ENCODE measurements around the gene ABHD17C. TPM values are rescaled to one million over a fixed set of nuclear protein-coding genes. Genes with fewer than 3 reads are reported as not detected.

Gene ABHD17C
- total RNA-seq, 1 donor from 2014 or later = 9.3 TPM

DNA sequence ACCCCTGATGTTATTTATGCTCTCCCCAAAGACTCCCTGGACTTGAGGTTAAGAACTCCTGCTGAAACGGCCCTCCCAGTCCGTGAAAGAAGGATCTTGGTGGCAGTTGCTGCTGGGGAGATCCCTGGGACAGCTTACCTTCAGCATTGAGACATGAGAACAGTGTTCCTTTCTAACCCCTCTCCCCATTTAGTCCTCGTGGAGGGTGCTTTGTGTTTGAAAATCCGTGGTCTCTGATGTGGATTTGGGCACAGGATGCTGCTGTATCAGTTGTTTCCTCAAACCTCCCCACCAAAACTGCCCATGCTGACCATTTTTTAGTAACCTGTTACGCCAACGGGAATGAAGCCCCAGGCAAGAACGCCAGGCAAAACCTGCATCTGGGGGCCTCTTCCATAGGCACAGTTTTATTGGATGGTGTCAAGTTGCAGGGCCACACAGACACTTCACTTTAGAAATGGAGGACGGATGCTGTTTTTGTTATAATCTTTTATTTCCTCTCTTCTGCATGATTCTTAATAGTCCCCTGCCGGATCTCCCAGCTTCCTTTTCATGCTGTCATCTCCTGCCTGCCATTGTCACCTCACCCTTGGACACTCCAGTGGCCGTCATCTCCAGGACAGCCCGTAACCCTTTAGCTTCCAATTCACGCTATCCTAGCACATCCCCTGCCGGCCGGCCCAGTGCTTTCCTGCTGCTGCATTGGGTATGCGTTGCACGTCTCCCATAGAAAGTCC is 52.4 kb downstream of the ABHD17C start:
- peak overlapping the region; percentile 33 for H3K4me2 ChIP-seq
- H3K36me3 Mint-ChIP-seq = peaks cover 11% of the 10 kb centered on the region
- H3K79me2 ChIP-seq (ENCODE audit: low read depth) = no peaks in the 10 kb centered on the region
- H3F3A ChIP-seq (ENCODE audit: low read depth) = peaks cover 9% of the 10 kb centered on the region
- no peak overlapping the region for H2AFZ ChIP-seq (replicated peaks)
- peaks cover 7% of the 10 kb centered on the region for H3K9me3 Mint-ChIP-seq
- peaks cover 32% of the 10 kb centered on the region for H3K4me1 ChIP-seq
- peak overlapping the region; percentile 65 for H3K4me3 Mint-ChIP-seq
- TF ChIP-seq CTCF (IDR thresholded peaks at IDR 0.05) (peak; percentile 35), EZH2 (IDR thresholded peaks at IDR 0.05) (no peak)
- H3K9ac ChIP-seq = no peak overlapping the region
- no peak overlapping the region for H3K27ac ChIP-seq
- H3K27me3 ChIP-seq = no peaks in the 10 kb centered on the region
- H3K36me3 ChIP-seq = no peaks in the 10 kb centered on the region
- H3K9me3 ChIP-seq (ENCODE audit: low read depth) = no peaks in the 10 kb centered on the region
- peaks cover 4% of the 10 kb centered on the region for H4K20me1 ChIP-seq (ENCODE audit: low read depth)
- H3K4me3 ChIP-seq = no peak overlapping the region
- H3K27ac Mint-ChIP-seq = peak overlapping the region; percentile 21
- peak; percentile 37 for DNase-seq (ENCODE audit: low spot score)
- H3K4me1 Mint-ChIP-seq = peaks cover 49% of the 10 kb centered on the region
- H3K27me3 Mint-ChIP-seq (ENCODE audit: insufficient read depth, low read depth) = peaks cover 2% of the 10 kb centered on the region

DNA sequence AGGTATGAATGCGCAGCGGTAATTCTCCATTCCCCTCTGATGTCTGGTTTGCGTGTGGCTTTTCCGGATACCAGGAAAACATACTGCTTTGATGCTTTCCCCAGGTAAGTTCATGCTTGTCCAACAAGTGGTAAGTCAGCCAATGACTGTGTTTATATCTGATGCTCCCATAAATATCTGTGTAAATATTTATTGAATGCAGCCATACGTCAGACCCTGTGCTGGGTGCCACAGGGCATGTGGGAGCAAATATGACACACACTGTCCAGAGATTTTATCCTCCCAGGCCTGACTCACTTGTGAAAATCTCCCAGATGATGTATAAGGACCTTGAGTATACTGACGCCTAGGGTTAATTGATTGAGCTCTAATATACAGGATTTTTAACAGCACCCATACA is 54.5 kb downstream of the ABHD17C start:
- peaks cover 4% of the 10 kb centered on the region for H4K20me1 ChIP-seq (ENCODE audit: low read depth)
- H3K9me3 ChIP-seq (ENCODE audit: low read depth) = no peaks in the 10 kb centered on the region
- TF ChIP-seq EZH2phosphoT487 (IDR thresholded peaks at IDR 0.05) (no peak), CTCF (IDR thresholded peaks at IDR 0.05) (no peak), EZH2 (IDR thresholded peaks at IDR 0.05) (no peak)
- H3K79me2 ChIP-seq (ENCODE audit: low read depth) = no peaks in the 10 kb centered on the region
- peaks cover 21% of the 10 kb centered on the region for H3K4me1 ChIP-seq
- Mint-ChIP-seq H3K36me3 (peaks cover 12% of the 10 kb centered on the region), H3K27ac (no peak overlapping the region), H3K9me3 (peaks cover 7% of the 10 kb centered on the region), H3K4me3 (no peak overlapping the region), H3K4me1 (peaks cover 37% of the 10 kb centered on the region), H3K27me3 (ENCODE audit: insufficient read depth, low read depth) (no peaks in the 10 kb centered on the region)
- no peak for DNase-seq (ENCODE audit: low spot score)
- no peak overlapping the region for H3K27ac ChIP-seq
- H3K36me3 ChIP-seq = no peaks in the 10 kb centered on the region
- H3K4me2 ChIP-seq = no peak overlapping the region
- no peaks in the 10 kb centered on the region for H3K27me3 ChIP-seq
- H2AFZ ChIP-seq (replicated peaks) = no peak overlapping the region
- H3K4me3 ChIP-seq = no peak overlapping the region
- H3F3A ChIP-seq (ENCODE audit: low read depth) = peaks cover 3% of the 10 kb centered on the region
- H3K9ac ChIP-seq = no peak overlapping the region

- TF ChIP-seq EZH2 (IDR thresholded peaks at IDR 0.05) = no peak
- no peak for TF ChIP-seq EZH2phosphoT487 (IDR thresholded peaks at IDR 0.05)
- TF ChIP-seq CTCF (IDR thresholded peaks at IDR 0.05) = no peak
- Histone ChIP-seq H3K9me3 (ENCODE audit: low read depth) (no peaks in the 10 kb centered on the region), H3K36me3 (no peaks in the 10 kb centered on the region), H3K4me1 (peaks cover 14% of the 10 kb centered on the region), H3K27me3 (no peaks in the 10 kb centered on the region), H3F3A (ENCODE audit: low read depth) (no peaks in the 10 kb centered on the region), H2AFZ (replicated peaks) (no peak overlapping the region), H3K27ac (no peak overlapping the region), H3K4me3 (no peak overlapping the region), H3K4me2 (no peak overlapping the region), H3K9ac (no peak overlapping the region), H3K79me2 (ENCODE audit: low read depth) (no peaks in the 10 kb centered on the region), H4K20me1 (ENCODE audit: low read depth) (peaks cover 4% of the 10 kb centered on the region)
- peaks cover 31% of the 10 kb centered on the region for H3K4me1 Mint-ChIP-seq
- H3K4me3 Mint-ChIP-seq = no peak overlapping the region
- no peak for DNase-seq (ENCODE audit: low spot score)
- peaks cover 7% of the 10 kb centered on the region for H3K9me3 Mint-ChIP-seq
- H3K27ac Mint-ChIP-seq = peak overlapping the region; percentile 72
- no peaks in the 10 kb centered on the region for H3K27me3 Mint-ChIP-seq (ENCODE audit: insufficient read depth, low read depth)
- H3K36me3 Mint-ChIP-seq = peaks cover 12% of the 10 kb centered on the region
Measured at GRCh38 chr15:80750575-80750974, 55.5 kb downstream of the ABHD17C start.
